ENCODE data around the gene AHDC1. TPM values are rescaled to one million over a fixed set of nuclear protein-coding genes. Genes with fewer than 3 reads are reported as not detected.

The AHDC1 gene
- total RNA-seq, 1 experiment from 2014 or later = 33.7 TPM

GRCh38 chr1:27539901-27540861, 63.8 kb downstream of the AHDC1 start:
- peak overlapping the region; percentile 80 for H3K4me2 ChIP-seq (ENCODE audit: low read length)
- peak overlapping the region; percentile 1 to 45; a peak in 3 of 4 replicates for H3K4me3 ChIP-seq (replicated peaks in 1 of 2; ENCODE audit: low read depth in 1 of 2, low read length in 2 of 2)
- ATAC-seq (peak; percentile 26), DNase-seq (ENCODE audit: low read depth, low spot score) (peak; percentile 81)
- no peaks in the 10 kb centered on the region for H3K9me3 ChIP-seq (ENCODE audit: control insufficient read depth in 1 of 2, insufficient read depth in 1 of 2, low read depth in 1 of 2, low read length in 2 of 2)
- H3K9ac ChIP-seq (ENCODE audit: low read length) = peak overlapping the region; percentile 70
- H3K27ac ChIP-seq (ENCODE audit: low read depth, low read length) = peak overlapping the region; percentile 91
- H3K4me1 ChIP-seq (ENCODE audit: control insufficient read depth in 1 of 2, insufficient read depth in 2 of 2, low read length in 2 of 2) = peaks cover 80 to 97% of the 10 kb centered on the region in 2 experiments
- H3K36me3 ChIP-seq (ENCODE audit: control insufficient read depth in 1 of 2, insufficient read depth in 2 of 2, low read length in 2 of 2) = peaks cover 5 to 9% of the 10 kb centered on the region in 2 experiments; a peak in 2 of 4 replicates
- no peaks in the 10 kb centered on the region for H4K20me1 ChIP-seq (ENCODE audit: insufficient read depth)
- no peak overlapping the region for H2AFZ ChIP-seq (ENCODE audit: low read depth, low read length, poor library complexity, severe bottlenecking)
- ChIA-PET CTCF (interaction anchor here (1.5 to 3.7 kb wide), 2 partner anchors 9 to 17 kb away, joined by 3 to 19 read pairs; no protein-coding TSS in a partner anchor), POLR2A (interaction anchor here (1.1 kb wide), 1 partner anchor 17 kb away, joined by 6 read pairs; no protein-coding TSS in a partner anchor), RAD21 (ENCODE audit: low non-redundant PET in 1 of 2, low total read pairs in 2 of 2, uncharacterized antibody in 2 of 2, unreplicated experiment in 2 of 2) (interaction anchor here in 1 of 2 experiments (0.7 kb wide), 1 partner anchor 244 kb away, joined by 3 read pairs; no protein-coding TSS in a partner anchor)
- H3K27me3 ChIP-seq (ENCODE audit: insufficient read depth, low read length) = no peaks in the 10 kb centered on the region
- H3K79me2 ChIP-seq (ENCODE audit: insufficient read depth, low read length) = peaks cover 46% of the 10 kb centered on the region
- intact Hi-C loops (cut with micrococcal nuclease) = no loop called here
- no peaks in the 10 kb centered on the region for H3K9me2 ChIP-seq (ENCODE audit: insufficient read depth)
- no peak for TF ChIP-seq EZH2phosphoT487 (IDR thresholded peaks at IDR 0.05; ENCODE audit: borderline replicate concordance)
- no peak for TF ChIP-seq FOSL1 (IDR thresholded peaks at IDR 0.05; ENCODE audit: low read depth)
- TF ChIP-seq YY1 (IDR thresholded peaks at IDR 0.05; ENCODE audit: extremely low read depth, insufficient replicate concordance, low read depth, low read length) = peak; percentile 60
- TF ChIP-seq ZBTB33 (IDR thresholded peaks at IDR 0.05; ENCODE audit: extremely low read depth, insufficient replicate concordance, low read length) = peak; percentile 39
- TF ChIP-seq SP1 (IDR thresholded peaks at IDR 0.05; ENCODE audit: low read depth) = no peak
- peak; percentile 58 for TF ChIP-seq POLR2AphosphoS5 (IDR thresholded peaks at IDR 0.05; ENCODE audit: low read depth, low read length)
- no TSS peak for BruUV-seq (replicated peaks)

Measured in HCT116 (cell line).